ENCODE results near the gene PAPPA. TPM values are rescaled to one million over a fixed set of nuclear protein-coding genes. Genes with fewer than 3 reads are reported as not detected.

PAPPA gene
- total RNA-seq, 1 experiment from 2014 or later, result 0.22 TPM

DNA sequence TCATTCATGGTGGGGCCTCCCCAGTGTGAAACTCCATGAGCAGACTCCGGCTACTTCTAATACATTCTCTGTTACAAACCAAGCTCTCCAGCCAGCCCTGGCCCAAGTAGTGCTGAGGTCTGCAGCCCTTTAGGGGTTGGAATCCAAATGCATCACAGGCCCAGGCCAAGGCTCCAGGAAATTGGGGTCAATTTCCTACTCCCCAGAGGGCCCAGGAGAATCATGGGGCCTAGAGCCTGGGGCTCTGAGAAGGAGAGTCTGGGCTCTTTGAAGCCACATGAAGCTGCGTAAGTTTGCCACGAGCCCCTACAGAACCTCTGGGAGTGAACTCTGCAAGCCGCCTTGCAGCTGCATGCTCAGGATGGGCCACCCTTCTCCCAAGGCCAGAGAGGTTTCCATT, 206.4 kb downstream of the PAPPA start:
- CTCF ChIA-PET, result interaction anchor here (1.6 kb wide), 1 partner anchor 16 kb away, joined by 3 read pairs; no protein-coding TSS in a partner anchor
- H3K27me3 Mint-ChIP-seq (ENCODE audit: low read depth), result peaks cover under 1% of the 10 kb centered on the region; the same call in 1 of the 2 replicates

More for the DNA sequence above, 206.4 kb downstream of the PAPPA start:
- ATAC-seq (no peak), DNase-seq (ENCODE audit: low spot score) (no peak)
- TF ChIP-seq, protein P1, sequence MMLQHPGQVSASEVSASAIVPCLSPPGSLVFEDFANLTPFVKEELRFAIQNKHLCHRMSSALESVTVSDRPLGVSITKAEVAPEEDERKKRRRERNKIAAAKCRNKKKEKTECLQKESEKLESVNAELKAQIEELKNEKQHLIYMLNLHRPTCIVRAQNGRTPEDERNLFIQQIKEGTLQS (CRISPR knock-in tag; conservative IDR thresholded peaks at IDR 0.05), result no peak
- TF ChIP-seq PRRX2 (CRISPR knock-in tag; IDR thresholded peaks at IDR 0.05) (no peak), IRF2 (CRISPR knock-in tag; IDR thresholded peaks at IDR 0.05; ENCODE audit: borderline replicate concordance, low read depth) (no peak), NFE2L1 (CRISPR knock-in tag; IDR thresholded peaks at IDR 0.05) (no peak), GABPB1 (CRISPR knock-in tag; IDR thresholded peaks at IDR 0.05) (no peak), TCF7 (CRISPR knock-in tag; IDR thresholded peaks at IDR 0.05; ENCODE audit: low read depth) (no peak), ZNF671 (CRISPR knock-in tag; IDR thresholded peaks at IDR 0.05) (no peak), SOX15 (CRISPR knock-in tag; IDR thresholded peaks at IDR 0.05) (no peak), KAT7 (CRISPR knock-in tag; IDR thresholded peaks at IDR 0.05; ENCODE audit: borderline replicate concordance) (no peak), ZNF232 (CRISPR knock-in tag; IDR thresholded peaks at IDR 0.05) (no peak), SP1 (CRISPR knock-in tag; conservative IDR thresholded peaks at IDR 0.05) (no peak), SMAD3 (CRISPR knock-in tag; IDR thresholded peaks at IDR 0.05; ENCODE audit: borderline replicate concordance) (no peak), JUN (CRISPR knock-in tag; IDR thresholded peaks at IDR 0.05) (no peak), CREM (CRISPR knock-in tag; IDR thresholded peaks at IDR 0.05) (no peak), ZNF423 (CRISPR knock-in tag; IDR thresholded peaks at IDR 0.05) (no peak)
- TF ChIP-seq, protein P2, sequence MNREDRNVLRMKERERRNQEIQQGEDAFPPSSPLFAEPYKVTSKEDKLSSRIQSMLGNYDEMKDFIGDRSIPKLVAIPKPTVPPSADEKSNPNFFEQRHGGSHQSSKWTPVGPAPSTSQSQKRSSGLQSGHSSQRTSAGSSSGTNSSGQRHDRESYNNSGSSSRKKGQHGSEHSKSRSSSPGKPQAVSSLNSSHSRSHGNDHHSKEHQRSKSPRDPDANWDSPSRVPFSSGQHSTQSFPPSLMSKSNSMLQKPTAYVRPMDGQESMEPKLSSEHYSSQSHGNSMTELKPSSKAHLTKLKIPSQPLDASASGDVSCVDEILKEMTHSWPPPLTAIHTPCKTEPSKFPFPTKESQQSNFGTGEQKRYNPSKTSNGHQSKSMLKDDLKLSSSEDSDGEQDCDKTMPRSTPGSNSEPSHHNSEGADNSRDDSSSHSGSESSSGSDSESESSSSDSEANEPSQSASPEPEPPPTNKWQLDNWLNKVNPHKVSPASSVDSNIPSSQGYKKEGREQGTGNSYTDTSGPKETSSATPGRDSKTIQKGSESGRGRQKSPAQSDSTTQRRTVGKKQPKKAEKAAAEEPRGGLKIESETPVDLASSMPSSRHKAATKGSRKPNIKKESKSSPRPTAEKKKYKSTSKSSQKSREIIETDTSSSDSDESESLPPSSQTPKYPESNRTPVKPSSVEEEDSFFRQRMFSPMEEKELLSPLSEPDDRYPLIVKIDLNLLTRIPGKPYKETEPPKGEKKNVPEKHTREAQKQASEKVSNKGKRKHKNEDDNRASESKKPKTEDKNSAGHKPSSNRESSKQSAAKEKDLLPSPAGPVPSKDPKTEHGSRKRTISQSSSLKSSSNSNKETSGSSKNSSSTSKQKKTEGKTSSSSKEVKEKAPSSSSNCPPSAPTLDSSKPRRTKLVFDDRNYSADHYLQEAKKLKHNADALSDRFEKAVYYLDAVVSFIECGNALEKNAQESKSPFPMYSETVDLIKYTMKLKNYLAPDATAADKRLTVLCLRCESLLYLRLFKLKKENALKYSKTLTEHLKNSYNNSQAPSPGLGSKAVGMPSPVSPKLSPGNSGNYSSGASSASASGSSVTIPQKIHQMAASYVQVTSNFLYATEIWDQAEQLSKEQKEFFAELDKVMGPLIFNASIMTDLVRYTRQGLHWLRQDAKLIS (CRISPR knock-in tag; IDR thresholded peaks at IDR 0.05; ENCODE audit: borderline replicate concordance), result no peak
- TF ChIP-seq, protein P3, sequence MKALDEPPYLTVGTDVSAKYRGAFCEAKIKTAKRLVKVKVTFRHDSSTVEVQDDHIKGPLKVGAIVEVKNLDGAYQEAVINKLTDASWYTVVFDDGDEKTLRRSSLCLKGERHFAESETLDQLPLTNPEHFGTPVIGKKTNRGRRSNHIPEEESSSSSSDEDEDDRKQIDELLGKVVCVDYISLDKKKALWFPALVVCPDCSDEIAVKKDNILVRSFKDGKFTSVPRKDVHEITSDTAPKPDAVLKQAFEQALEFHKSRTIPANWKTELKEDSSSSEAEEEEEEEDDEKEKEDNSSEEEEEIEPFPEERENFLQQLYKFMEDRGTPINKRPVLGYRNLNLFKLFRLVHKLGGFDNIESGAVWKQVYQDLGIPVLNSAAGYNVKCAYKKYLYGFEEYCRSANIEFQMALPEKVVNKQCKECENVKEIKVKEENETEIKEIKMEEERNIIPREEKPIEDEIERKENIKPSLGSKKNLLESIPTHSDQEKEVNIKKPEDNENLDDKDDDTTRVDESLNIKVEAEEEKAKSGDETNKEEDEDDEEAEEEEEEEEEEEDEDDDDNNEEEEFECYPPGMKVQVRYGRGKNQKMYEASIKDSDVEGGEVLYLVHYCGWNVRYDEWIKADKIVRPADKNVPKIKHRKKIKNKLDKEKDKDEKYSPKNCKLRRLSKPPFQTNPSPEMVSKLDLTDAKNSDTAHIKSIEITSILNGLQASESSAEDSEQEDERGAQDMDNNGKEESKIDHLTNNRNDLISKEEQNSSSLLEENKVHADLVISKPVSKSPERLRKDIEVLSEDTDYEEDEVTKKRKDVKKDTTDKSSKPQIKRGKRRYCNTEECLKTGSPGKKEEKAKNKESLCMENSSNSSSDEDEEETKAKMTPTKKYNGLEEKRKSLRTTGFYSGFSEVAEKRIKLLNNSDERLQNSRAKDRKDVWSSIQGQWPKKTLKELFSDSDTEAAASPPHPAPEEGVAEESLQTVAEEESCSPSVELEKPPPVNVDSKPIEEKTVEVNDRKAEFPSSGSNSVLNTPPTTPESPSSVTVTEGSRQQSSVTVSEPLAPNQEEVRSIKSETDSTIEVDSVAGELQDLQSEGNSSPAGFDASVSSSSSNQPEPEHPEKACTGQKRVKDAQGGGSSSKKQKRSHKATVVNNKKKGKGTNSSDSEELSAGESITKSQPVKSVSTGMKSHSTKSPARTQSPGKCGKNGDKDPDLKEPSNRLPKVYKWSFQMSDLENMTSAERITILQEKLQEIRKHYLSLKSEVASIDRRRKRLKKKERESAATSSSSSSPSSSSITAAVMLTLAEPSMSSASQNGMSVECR (CRISPR knock-in tag; IDR thresholded peaks at IDR 0.05; ENCODE audit: borderline replicate concordance), result no peak
- TF ChIP-seq, protein P4, sequence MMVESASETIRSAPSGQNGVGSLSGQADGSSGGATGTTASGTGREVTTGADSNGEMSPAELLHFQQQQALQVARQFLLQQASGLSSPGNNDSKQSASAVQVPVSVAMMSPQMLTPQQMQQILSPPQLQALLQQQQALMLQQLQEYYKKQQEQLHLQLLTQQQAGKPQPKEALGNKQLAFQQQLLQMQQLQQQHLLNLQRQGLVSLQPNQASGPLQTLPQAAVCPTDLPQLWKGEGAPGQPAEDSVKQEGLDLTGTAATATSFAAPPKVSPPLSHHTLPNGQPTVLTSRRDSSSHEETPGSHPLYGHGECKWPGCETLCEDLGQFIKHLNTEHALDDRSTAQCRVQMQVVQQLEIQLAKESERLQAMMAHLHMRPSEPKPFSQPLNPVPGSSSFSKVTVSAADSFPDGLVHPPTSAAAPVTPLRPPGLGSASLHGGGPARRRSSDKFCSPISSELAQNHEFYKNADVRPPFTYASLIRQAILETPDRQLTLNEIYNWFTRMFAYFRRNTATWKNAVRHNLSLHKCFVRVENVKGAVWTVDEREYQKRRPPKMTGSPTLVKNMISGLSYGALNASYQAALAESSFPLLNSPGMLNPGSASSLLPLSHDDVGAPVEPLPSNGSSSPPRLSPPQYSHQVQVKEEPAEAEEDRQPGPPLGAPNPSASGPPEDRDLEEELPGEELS (CRISPR knock-in tag; IDR thresholded peaks at IDR 0.05), result no peak
- TF ChIP-seq, protein P5, sequence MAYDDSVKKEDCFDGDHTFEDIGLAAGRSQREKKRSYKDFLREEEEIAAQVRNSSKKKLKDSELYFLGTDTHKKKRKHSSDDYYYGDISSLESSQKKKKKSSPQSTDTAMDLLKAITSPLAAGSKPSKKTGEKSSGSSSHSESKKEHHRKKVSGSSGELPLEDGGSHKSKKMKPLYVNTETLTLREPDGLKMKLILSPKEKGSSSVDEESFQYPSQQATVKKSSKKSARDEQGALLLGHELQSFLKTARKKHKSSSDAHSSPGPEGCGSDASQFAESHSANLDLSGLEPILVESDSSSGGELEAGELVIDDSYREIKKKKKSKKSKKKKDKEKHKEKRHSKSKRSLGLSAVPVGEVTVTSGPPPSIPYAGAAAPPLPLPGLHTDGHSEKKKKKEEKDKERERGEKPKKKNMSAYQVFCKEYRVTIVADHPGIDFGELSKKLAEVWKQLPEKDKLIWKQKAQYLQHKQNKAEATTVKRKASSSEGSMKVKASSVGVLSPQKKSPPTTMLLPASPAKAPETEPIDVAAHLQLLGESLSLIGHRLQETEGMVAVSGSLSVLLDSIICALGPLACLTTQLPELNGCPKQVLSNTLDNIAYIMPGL (CRISPR knock-in tag; IDR thresholded peaks at IDR 0.05), result no peak
- no peak overlapping the region for H3K27ac Mint-ChIP-seq
- POLR2A ChIA-PET, result no interaction called here
- H3K4me3 Mint-ChIP-seq, result no peak overlapping the region
- H3K9me3 Mint-ChIP-seq, result no peaks in the 10 kb centered on the region
- peaks cover 19% of the 10 kb centered on the region for H3K4me1 Mint-ChIP-seq
- H3K36me3 Mint-ChIP-seq, result no peaks in the 10 kb centered on the region

Measured in WTC11 (cell line).